GM18511 (cell line): Measurements from ENCODE around the gene TMEM229B.

Experiments
- ATAC-seq: cut with Tn5 transposase; IDR thresholded peaks from one replicate; pipeline ENCODE4 v1.9.1; 2021; ENCODE audit warnings: mild to moderate bottlenecking, moderate library complexity; ENCODE audit not compliant: unreplicated experiment

The TMEM229B gene

DNA sequence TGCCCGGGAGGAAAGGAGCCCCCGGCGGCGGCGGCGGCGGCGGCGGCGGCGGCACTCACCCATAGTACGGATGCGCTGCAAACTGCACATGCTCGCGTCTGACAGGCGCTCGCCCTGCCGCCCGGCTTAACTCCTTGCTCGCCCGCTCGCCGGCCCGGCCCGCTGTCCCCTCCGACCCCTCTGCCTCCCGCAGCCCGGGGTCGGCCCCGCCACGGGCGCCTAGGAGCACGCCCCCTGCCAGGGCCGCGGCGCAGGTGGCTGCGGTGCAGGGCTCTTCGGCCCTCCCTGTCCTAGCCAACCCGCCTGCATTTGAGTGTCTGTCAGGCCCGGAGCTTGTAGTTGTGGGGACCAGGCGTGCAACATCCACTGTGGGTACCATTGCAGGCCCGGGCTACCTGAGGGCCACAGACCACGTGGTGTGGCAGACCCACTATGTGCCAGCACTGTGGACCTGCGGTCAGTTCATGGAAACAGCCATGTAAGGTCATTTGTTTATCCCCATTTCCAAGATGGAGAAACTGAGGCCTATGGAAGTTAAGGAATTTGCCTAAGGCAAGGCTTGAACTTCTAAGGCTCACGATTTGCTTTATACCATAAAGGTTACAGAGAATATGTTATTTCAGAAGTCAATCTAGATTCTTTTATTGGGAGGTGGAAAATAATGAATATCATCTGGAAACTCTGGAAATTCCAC is 27.0 kb upstream of the TMEM229B start:
- peak; percentile 51 for ATAC-seq

DNA sequence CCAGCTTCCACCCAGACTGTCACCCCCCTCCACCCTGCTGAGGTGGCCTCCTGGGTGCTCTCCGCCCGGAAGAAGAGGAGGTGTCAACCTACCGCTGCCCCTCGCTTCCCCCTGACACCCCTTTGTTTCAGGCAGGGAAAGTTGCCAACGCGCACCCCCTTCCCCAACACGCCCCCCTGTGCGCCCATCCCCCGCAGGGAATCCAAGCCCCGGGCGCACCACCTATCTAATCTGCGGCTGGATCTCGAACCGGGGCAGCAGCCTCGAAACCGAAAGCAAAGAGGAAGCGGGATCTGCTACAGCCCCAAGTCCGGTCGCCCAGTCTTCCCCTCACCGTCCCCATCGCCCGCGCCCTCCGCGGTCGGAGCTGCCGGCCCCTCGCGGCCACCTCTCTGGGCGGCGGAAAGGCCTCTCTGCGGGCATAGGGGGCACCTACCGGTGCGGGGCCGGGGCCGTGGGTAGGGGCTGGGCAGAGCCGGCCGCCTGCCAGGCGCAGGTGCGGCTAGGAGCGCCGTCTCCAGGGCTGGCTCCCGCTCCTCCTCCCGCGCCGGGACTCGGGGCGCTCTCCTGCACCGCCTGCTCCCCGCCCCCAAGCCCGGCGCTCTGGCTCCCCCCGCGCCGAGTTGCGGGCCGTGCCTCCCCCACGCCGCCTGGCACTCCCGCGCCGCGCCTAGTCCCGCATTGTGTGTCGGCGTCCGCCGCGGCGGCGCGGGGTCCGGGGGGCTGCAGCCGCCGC is 26.3 kb upstream of the TMEM229B start:
- ATAC-seq = peak; percentile 54

DNA sequence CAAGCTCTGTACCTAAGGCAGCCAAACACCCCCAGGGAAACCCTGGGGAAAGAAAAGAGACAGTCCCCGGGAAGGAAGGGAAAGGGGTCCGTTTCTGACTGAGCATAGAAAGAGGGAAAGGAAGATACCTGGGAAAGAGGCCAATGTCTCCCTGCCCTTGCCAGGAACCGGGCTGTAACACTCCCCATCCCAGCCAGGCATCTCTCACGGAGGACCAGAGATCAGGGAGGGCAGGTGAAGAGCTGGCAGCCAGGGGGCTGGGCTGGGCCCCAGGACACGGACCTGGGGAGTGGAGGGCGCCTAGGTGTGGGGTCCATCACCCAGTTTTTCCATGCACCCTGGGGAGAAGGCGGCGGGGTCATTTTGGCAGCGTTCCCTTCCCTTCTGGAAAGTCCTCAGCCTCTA is 25.7 kb upstream of the TMEM229B start:
- no peak for ATAC-seq

DNA sequence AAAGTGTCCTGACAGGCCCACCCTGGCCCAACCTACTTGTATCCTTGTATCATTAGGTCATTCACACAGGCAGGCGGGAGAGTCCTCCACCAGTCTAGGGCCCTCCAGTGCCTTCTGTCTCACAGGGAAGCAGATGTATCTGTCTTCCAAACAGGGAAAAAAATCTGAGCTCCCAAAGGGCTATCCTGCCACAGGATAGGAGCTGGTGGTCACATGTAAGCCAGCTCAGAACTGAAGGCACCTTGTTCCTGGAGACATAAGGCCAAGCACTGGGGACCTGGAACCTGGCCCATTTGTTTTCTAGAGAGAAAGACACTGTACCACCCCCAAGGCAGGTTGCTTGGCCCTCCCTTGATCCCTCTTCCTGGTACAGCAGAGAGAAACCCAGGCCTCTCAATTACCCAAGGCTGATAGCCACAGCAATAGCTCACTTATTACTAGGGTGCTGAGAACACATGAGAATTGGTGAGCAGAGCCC is 25.1 kb upstream of the TMEM229B start:
- ATAC-seq = no peak

DNA sequence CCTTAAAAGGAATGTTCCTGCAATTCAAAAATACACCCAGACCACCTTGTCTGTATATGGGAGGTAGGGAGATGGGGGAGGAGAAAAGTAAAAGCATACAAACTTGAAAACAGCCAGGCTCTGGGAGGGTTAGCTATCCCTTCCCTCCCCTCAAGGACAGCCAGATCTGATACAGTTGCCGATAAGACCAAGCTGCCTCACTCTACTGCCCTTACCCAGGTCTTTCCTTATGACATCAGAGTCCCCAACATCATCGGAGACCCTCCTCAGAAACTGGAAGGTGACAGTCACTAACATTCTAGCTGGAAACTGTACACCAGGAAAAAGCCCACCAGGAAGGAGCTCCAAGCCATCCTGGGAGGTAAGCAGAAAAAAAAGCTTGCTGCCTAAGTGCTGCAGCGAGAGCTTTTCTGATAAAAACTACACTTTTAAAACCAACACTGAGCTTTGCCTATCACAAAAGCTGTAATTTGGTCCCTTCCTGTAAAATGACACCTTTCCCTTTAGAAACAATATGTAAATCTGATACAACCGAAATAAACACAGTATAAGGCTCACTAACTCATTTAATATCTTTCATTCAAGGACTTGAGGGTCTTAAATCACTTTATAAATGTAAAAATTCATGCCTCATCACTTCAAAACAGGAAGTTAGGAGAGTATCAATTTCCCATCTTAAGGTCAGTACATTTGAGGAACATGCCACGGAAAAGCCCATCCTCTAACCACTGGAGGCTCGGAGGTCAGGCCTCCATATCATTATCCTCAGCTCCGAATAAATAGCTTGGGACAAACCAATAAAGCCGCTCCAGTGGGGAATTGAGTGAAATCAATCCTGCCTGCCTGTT is 24.2 kb upstream of the TMEM229B start:
- ATAC-seq = no peak

DNA sequence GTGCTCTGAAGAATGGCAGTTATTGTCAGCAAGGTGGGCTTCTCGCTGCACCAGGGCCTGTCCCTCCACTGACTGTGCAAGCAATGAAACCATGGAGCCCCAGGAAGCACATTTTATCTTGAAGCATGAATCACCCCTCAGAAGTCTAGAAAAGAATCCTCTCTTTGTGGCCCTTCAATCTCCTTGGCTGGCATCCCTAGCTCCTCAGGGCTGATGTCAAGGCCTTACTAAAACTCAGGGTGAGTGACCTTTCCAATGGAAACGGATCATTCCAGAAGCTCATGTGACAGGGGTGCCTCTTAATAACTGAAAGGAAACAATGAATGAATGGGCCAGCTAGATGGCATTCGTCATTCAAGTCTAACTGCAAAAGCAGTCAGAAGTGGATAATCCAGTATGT is 22.3 kb upstream of the TMEM229B start:
- no peak for ATAC-seq

DNA sequence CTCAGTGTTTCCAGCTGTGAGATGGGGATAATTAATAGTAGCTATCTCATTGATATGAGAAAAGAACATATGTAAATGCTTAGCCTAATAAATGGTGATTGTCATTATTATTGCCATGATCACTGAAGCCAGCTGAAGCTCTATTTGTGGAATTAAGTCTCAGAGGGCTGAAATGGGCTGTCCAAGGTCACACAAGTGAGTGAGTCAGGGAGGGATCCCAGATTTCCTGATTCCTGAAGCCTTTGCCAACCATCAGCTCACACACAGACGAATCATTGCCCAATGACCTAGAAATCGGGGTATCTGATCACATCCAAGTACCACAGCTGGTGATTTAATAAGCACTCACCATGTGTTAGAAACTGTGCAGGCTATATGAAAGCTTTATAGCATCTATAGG is 21.6 kb upstream of the TMEM229B start:
- no peak for ATAC-seq

DNA sequence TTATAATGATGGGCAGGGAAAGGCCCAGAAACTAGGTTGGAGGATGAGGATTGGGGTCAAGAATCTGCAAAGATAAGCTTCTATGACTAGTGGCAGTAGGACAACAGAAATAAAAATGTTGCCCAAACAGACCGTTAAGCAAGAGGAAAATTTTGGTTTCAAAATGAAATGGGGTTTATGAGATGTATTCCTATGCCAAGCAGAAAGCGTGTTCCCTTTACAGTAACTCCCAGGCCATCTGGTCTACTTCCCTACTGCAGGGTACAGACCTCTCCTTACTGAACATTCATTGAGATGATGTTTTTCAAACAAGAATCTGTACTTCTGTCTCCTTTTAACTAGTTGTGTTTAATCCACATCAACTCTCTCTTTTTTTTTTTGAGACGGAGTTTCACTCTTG is 20.4 kb upstream of the TMEM229B start:
- no peak for ATAC-seq

DNA sequence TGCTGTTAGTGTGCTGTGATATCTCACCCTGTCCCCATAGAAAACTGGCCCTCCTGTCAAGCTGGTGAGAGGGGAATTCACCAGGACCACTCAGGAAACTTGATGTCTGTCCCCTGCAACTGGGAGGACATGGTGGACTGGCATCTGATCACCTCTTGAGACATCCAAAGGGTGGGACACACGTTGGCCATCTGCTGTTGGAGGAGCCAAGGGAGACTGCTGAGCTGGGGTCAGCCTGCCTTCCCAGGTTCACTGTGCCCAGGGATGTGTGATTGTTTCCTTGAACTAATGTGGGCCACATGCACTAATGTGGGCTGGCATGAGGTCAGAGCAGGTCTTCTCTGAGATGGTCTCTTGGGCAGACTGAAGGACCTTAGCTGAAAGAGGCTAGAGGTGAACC is 16.7 kb upstream of the TMEM229B start:
- no peak for ATAC-seq

DNA sequence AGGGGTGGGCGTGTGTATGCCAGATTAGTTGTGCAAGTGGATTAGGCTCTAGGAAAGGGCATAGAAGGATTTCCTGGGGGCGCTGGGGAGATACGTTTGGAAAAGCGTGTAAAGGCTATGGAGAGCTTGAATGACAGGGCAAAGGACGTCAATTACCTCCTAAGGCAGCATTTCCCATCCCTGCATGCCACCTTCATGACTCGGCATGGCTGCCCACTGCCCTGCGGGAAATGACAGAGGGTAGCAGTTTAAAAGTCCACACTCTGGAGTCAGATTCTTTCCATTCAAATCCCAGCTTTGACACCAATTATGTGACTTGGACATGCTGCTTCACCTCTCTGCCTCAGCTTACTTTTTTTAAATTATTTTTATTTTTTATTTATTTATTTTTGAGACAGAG is 14.8 kb upstream of the TMEM229B start:
- no peak for ATAC-seq

DNA sequence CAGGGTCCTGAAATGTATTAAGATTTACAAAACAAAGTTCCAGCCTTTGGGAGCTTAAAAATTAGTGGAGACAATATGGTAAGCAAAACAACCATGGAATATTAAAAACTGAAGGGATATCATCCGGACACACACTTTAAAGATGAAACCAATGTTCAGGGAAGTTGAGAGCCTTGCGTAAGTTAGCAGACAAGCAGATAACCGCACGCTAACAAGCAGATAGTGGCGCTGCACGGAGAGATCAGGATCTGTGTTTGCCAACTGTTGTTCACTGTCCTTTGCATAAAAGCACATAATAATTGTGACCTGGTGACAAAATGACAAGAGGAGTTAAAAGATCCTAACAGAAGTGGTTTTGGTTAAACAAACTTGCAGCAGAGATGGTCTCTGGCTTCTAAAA is 14.3 kb upstream of the TMEM229B start:
- no peak for ATAC-seq

DNA sequence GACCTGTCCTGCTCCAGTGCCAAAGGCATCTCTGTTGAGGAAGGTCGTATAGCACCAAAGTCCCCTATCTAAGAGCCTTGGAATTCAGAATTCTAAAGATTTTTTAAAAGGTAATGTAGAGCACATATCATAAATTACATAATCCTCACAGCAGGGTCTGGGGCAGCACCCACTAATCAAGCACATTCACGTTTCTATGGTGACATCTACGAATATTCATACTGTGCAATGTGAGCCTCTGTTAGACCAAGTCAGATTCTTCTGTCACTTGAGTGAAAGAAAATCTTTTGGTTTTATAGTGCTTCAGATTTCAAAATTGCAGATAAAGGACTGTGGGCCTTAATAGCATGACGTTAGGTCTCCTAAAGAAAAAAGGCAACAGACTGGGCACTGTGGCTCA is 13.1 kb upstream of the TMEM229B start:
- no peak for ATAC-seq

DNA sequence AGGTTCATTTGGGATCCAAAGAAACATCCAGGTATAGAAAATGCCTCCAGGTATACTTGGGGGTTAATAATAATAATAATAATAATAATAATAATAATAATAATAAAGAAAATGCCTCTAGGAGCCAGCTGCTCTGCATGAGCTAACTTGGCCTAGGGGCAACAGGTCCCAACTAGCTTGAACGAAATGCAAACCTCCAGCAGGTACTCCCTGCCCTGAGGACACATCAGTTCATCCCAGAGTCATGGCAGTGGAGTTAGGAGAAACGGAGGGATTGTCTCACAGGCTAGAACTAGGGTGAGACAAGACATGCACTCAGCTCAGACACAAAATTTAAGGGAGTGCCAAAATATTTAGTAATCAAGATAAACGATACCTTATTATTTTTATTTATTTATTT is 12.5 kb upstream of the TMEM229B start:
- no peak for ATAC-seq

DNA sequence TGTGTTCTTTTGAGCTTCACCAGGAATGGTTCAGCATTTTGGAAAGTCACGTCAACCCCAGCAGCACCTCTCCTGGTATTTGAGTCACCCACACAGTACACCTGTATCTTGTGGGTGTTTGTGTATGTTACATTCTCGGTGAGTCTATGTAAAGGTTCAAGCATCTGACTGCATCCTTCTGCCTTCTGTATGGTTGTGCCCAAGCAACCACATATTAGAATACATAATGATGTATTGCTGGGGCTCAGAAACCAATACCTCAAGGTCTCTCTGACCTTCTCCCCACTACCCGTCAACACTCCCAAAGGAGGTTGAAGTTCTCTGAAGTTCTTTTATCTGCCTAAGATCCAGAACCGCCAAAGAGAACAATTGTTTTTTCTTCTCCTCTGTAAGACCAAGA is 9.2 kb upstream of the TMEM229B start:
- no peak for ATAC-seq

DNA sequence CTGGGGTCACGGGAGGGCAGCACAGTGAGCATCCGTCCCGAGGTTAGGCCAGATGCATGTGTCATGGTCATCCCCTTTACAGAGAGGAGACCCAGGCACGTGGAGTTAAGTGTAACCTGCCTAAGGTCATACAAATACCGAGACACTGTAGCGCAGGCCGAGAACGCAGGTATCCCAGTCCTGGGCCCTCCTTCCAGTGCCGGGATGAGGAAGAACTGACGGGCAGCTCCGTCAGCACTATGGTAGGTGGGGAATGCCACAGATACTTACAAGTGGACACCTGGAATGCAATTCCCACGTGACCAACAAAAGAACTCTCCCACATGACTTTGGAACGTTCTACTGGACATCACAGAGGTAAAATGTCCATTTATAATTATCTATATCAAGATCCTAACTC is 8.7 kb upstream of the TMEM229B start:
- no peak for ATAC-seq

DNA sequence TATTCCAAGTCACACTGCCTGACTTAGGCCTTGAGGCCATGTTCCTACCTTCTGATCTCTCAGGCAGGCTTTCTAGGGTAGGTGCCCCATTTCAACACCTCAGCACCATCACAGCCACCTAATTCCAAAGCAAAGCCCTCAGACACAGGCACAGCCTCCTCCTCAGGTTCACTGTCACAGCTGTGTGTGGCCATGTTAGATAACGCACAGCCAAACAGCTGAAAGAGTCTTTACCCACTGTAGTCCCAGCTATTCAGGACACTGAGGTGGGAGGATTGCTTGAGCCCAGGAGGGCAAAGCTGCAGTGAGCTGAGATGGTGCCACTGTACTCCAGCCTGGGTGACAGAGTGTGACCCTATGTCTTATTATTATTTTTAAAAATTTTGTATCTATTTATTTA is 7.3 kb upstream of the TMEM229B start:
- no peak for ATAC-seq

DNA sequence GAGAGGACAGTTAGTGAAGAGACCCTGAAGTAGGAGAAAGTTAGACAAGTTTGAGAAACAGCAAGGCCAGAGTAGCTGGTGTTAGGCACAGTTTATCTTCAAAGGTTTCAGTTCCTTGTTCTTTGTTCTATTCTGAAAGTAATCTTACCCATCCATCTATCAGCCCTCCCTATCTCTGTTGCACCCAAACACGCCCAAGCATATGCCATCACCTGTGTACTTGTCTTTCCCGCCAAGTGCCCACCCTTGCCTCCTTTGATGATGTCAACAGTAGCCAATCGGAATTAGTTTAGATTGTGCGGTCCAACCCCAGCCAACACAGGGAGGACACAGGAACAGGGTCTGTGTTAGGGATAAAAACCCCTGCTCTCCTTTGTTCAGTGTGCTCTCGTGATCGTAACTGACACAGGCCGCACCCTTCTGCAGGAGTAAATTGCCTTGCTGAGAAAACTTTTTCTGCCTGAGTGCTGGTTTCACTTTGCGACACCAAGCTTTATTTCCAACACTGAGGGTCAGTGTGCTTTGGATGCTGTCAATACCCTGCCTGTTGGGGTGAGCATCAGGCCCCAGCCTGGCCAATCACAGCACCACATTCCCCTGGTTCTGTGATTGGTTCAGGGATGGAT is 4.7 kb upstream of the TMEM229B start:
- peak; percentile 49 for ATAC-seq

DNA sequence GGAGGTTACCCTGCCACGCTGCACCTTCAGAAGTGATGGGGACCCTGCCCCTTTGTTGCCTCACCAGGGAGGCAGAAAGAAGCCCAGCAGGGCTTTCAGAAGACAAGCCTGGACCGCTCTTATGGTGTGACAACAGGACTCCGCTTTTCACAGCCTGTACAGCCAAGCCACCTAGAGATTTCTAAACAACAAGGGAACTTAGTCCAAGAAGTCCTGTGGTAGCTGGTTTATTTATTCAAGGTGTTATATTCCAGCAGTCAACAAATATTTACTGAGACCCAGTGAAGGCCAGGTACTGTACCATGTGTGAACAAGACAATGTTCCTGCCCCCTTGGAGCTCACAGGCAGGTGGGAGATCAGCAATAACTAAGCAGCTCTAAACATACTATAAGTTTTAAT is 4.0 kb upstream of the TMEM229B start:
- no peak for ATAC-seq

DNA sequence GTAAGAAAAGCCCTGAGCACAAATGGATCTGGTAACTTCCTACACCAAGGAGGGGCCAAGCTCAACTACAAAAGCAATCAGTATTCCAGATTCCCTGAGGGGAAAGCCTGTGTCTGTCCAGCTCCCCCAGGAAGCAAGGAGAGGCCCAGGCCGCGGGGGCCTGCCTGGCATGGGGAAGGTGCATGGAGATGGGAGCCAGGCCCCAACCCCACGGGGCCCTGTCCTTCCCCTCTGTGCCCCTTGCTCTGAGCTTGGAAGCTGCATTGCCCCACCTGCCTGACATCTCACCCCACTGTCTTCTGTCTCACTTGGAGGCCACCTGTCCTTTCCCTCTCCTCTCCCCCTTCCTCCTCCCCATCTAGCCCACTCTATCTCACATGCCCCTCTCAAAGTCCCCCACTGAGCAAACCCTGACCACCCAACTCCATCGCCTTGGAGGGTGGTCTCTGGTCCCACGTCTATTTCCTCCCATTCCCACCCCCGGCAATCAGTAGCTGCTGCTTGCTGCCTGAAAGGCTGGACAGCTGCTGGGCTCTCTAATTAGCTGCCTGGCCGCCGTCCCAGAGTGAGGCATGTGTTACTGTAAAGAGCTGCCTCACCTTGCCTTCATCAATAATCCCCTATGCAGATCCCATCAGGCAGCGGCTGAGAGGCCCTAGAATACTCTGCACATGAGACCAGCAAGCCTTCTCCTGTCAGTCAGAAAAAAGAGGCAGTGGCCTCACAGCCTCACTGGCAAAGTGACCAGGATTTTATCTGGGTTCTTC is 3.4 kb upstream of the TMEM229B start:
- ATAC-seq = no peak

DNA sequence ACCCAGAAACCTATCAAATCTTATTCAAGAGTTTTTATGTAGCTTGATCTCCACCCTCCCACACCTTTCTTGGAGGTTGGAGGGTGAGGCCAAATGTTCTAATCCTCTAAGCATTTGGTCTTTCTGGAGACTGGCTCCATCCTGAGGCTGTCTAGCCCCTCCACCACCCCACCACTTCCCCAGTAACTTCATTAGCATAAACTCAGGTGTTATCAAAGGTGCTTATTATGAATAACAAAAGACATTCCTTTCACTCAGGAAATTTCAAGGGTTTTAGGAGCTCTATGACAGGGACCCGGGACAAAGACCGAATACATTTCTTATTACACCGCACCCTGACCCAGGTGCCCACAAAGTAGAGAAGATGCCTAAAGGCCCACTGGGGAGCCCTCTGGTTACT is 2.8 kb upstream of the TMEM229B start:
- ATAC-seq = no peak

DNA sequence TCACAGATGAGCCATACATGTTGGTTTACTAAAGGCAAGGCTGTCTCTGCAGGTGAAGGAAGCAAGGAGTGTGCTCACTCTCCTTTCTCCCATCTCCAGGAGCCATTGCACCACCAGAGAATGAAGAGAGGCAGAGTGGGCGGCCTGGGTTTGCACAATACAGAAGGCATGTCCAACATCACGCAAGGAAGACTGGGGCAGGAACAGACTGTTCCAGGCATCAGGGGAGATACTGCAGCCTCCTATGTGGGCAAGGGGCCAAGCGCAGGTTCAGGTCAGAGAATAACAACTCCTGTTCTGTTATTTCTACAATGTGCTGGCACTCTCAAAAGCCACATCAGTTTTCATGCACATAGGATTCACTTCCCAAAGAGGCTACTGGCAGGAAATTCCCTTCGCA is 1.7 kb upstream of the TMEM229B start:
- ATAC-seq = no peak
